T47D (cell line): ENCODE data around the gene SMC6.

Experiments used
- DNase-seq, 2 experiments: peaks; one replicate each; pipeline versions ENCODE4 v3.0.0 to v3.0.0-alpha.2; 2011 to 2012; ENCODE audit warnings: low read depth in 1 of 2, low spot score in 1 of 2
- JUND ChIP-seq: IDR thresholded peaks from 2 replicates; pipeline ENCODE4 v1.6.1; 2012; ENCODE audit warnings: low read depth
- in situ Hi-C: cut with HindIII; loops from 2 replicates; pipeline ENCODE4 v1.10.0; 2016; ENCODE audit warnings: low sequenced_read_pairs, low pct_unique_long_range_greater_than_20kb

The SMC6 gene

DNA sequence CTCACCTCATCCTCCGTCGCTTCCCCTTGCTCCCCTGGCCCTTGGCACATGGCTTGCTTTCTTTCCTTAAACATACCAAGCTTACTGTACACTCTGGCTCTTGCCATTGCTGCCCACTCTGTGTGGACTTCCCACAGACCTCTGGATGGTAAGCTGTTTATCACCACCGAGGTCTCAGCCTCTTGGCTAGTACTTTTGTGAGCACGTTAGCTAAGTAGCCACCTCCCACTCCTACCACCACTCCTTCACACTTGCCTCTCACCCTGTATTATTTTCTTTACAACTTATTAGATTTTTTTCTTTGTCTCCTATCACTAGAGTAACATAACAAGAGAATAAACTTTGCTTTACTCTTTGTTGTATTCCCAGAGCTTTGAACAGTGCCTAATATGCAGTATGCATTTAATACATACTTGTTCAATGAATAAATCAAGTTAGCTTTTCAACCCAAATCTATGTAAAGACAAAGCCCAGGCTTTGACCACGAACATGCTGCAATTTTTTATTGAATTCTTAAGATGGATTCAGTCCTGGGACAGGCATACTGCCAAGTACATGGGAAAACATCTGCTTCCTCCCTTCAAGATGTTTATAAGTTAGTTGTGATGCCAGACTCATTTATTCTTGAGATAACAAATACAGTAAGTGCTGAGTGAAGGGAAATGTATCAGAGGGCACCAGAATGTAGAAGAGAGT is 37.7 kb upstream of the SMC6 start:
- DNase-seq, result no peak
- in situ Hi-C loops, result no loop called here
- no peak for TF ChIP-seq JUND

DNA sequence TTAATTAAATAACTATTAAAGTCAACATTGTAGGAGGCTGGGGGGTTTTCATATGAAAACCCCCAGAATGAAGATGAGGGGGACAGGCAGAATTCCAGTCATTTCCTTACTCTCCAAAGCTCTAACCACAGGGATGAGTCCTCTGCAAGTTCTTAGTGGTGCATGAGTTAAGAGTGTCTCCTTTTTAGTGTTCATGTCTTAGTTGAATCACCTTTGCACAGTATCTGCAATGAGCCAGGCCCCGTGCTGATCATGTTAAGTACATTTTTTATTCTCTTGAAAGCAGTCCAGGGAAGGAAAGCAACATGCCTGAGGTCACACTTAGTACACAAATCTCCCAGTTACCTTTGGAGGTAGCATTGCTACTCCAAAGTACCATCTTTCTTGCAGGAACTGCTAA is 36.9 kb upstream of the SMC6 start:
- DNase-seq, result no peak
- TF ChIP-seq JUND, result no peak
- in situ Hi-C loops, result no loop called here

DNA sequence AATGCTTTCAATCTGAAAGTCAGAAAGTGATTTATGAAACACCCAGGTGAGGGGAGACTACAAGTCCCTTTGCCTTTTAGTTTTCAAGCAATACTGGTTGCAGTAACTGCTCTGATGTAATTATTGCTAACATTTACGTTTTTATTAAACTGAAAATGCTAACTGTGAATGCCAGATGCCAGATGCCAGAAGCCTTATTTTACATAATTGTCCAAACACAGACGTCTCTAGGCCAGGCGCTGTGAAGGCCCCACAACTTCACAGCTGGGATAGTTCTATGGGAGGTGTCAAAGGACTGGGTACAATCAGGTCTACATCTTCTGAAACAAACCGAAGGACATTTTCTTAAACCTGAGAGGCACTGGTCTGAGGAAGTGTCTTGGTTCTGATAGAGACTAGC is 35.2 kb upstream of the SMC6 start:
- in situ Hi-C loops, result no loop called here

DNA sequence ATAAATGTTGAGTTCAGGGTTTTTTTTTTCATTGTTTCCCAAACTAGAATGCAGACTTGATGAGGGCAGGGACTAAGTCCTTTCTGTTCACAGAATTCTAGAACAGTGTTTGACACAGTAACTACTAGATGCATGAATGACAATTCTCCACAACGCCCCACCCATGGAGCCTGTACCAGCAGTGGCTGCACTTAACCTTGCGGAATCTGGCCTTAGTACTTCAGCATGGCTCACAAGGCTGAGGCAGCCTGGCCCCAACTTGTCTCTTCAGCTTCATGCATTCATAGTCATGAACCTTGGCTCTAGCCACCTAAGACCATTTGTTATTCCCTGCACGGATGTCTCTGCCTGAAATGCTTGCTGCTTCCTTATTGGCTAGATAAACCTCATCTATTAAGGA is 33.1 kb upstream of the SMC6 start:
- in situ Hi-C loops, result no loop called here
- TF ChIP-seq JUND, result no peak
- no peak for DNase-seq

More for the DNA sequence above, 35.2 kb upstream of the SMC6 start:
- no peak for TF ChIP-seq JUND
- DNase-seq, result no peak

DNA sequence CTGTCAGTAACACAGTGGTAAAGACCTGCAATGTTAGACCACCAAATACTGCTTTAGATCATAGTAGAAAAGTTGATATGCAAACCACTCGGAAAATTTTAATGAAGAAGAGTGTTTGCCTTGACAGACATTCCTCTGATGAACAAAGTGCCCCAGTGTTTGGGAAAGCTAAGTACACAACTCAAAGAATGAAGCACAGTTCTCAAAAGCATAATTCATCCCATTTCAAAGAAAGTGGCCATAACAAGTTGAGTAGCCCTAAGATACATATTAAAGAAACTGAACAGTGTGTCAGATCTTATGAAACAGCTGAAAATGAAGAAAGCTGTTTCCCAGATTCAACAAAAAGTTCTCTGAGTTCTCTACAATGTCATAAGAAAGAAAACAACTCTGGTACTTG is 27.9 kb upstream of the SMC6 start:
- DNase-seq, result no peak
- in situ Hi-C loops, result no loop called here
- TF ChIP-seq JUND, result no peak

DNA sequence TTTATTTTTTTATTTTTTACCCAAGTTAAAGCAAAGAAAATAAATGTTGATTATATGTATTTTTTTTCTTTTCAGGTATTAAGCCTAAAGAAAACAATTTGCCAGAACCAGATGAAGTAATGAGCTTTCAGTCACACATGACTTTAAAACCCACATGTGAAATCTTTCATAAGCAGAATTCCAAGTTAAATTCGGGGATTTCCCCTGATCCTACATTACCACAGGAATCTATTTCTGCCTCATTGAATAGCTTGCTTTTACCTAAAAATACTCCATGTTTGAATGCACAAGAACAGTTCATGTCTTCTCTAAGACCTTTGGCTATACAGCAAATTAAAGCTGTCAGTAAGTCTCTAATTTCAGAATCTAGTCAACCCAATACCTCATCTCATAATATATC is 26.9 kb upstream of the SMC6 start:
- TF ChIP-seq JUND, result no peak
- DNase-seq, result no peak
- in situ Hi-C loops, result no loop called here

DNA sequence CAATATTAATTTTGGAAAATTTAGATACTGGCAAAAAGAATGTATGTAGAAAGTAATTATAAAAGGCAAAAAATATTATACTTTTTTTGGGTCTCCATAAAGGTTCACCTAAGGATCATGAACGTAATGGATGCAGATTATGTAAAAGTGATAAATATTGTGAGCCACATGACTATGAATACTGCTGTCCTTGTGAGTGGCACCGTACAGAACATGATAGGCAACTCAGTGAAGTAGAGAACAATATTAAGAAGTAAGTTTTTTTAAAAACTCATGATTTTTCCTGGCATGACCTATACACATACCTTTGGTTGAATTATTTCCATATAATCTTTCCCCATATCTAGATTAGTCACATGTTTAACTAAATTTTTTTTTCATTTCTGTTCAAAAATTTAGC is 18.9 kb upstream of the SMC6 start:
- no peak for TF ChIP-seq JUND
- in situ Hi-C loops, result no loop called here
- DNase-seq, result no peak

DNA sequence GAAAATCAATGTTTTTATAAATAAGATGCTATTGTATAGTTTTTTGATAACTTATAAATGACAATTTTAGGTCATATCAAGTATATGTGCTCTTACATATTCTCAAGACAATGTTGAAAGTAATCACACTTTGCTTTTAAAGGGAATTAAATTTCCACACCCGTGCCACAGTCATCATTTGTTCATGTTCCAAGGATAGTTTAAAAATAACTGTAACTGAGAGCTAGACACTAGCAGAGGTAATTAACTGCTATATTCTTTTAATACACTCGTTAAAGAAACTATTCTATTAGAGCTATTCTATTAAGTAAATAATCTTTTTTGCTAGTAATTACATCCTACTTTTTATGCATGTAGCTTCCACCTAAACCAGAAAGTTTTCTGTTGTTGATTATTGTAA is 18.3 kb upstream of the SMC6 start:
- in situ Hi-C loops, result no loop called here
- TF ChIP-seq JUND, result no peak
- DNase-seq, result no peak

DNA sequence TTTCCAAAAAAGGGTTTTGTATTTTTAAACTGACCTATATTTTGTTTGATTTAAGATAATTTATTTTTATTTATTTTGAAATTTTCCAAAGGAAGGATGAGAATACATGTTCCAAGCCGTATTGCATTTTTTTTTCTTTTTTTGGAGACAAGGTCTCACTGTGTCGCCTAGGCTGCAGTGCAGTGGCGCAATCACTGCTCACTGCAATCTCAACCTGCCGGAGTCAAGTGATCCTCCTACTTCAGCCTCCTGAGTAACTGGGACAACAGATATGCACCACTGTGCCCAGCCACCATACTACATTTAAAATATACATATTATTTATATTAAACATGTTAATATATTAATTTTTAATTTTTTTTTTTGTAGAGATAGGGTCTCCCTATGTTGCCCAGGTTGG is 15.3 kb upstream of the SMC6 start:
- in situ Hi-C loops, result no loop called here
- TF ChIP-seq JUND, result no peak

DNA sequence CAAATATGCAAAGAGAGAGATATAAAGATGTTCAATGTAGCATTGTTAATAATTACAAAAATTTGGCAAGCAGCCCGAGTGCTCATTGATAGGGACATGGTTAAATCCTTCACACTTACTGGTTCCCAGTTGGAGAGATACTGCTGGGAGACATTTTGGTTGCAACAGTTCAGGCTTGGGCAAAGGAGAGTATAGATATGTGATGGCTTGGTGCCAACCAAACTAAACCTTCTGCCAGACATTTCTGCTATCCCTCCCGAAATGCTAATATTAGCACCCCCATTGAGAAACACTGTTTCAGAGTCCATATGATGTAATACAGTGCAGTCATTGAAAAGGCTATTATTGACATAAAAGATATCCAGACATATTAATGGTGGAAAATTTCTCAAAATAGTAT is 11.8 kb upstream of the SMC6 start:
- no peak for TF ChIP-seq JUND
- no peak for DNase-seq
- in situ Hi-C loops, result no loop called here

More for the DNA sequence above, 15.3 kb upstream of the SMC6 start:
- DNase-seq, result no peak

DNA sequence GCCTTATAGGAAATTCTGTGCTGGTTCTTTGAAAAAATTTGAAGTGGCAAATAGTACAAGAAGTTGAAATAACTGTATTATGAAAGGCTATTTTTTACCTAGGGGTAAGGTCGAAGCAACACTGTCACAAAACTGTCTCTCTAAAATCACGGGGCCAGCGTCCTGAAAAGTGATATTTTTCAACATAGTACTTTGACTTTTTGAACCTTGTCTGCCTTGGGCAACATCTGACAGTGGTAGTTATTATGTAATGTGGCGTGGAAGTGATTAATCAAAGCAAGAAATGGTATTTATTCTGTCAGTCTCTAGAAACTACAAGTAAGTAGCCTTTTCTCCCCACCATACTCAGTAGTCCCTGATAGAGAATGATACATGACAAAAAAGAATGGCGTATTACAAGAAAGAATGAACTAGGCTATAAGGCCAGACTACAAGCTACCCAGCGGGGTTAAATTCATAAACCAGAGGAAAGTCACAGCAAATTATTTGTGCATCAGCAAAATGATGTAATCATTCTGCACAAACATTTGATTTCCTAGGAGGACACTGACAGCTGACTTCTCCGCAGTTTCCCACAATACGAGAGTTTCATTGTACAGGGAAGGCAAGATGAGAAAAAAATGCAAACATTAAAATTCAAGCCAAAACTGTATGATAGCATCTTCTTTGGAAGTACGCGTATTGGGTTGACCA is 10.2 kb upstream of the SMC6 start:
- no peak for DNase-seq
- TF ChIP-seq JUND, result no peak
- in situ Hi-C loops, result no loop called here

DNA sequence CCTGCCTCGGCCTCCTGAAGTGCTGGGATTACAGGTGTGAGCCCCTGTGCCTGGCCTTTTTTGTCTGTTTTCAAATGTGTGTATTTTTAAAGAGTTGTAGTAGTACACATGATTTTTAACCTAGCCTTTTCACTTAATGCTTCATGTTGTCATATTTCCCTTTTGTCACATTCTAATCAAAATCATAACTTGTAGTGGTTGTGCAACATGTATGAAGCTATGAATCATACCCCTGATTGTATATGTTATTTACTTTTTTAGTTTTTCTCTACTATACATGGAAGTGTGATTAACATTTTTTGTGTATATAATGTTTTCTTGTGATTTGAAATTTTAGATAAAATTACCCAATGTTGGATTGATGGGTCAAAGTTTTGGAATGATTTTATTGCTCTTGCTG is 8.8 kb upstream of the SMC6 start:
- no peak for TF ChIP-seq JUND
- in situ Hi-C loops, result no loop called here

DNA sequence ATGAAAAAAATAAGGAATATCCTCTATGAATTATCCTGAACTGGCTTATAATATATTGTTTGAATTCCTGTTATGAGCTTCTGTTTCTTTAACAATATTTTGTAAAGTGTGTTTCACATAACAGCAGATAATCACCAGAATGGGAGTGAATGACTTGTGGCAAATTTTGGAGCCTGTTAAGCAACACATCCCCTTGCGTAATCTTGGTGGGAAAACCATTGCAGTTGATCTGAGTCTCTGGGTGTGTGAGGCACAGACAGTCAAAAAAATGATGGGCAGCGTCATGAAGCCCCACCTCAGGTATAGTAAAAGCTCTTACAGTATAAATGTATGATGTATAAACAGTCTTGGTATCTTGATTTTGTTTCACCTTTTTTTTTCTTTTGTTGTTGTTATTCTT is 6.2 kb upstream of the SMC6 start:
- TF ChIP-seq JUND, result no peak
- in situ Hi-C loops, result no loop called here
- no peak for DNase-seq

More for the DNA sequence above, 8.8 kb upstream of the SMC6 start:
- no peak for DNase-seq

DNA sequence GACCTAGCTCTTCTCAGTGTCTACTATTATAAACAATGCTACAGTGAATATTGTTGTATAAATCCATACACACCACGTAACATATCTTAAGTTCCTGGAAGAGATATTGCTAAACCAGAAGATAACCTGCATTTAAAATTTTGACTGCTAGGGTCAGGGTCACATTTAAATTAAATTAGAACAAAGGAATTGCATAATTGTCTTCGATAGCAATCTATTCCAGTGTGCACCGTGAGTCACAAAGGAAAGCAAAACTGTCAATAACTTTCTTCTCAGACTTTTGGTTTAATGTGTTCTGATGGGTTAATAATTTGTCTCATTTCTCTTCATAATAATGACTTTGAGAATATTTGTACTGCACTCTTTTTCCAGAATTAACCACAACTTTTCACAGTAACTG is 4.5 kb upstream of the SMC6 start:
- no peak for TF ChIP-seq JUND
- in situ Hi-C loops, result no loop called here

More for the DNA sequence above, 4.5 kb upstream of the SMC6 start:
- no peak for DNase-seq
